Measurements from ENCODE around the gene OSTM1. TPM values are rescaled to one million over a fixed set of nuclear protein-coding genes. Genes with fewer than 3 reads are reported as not detected.

The OSTM1 gene
- polyA plus RNA-seq, 1 donor (not counting 4 experiments of a cell fraction or from before 2014, with no cell fraction given) = 71.3 TPM

DNA sequence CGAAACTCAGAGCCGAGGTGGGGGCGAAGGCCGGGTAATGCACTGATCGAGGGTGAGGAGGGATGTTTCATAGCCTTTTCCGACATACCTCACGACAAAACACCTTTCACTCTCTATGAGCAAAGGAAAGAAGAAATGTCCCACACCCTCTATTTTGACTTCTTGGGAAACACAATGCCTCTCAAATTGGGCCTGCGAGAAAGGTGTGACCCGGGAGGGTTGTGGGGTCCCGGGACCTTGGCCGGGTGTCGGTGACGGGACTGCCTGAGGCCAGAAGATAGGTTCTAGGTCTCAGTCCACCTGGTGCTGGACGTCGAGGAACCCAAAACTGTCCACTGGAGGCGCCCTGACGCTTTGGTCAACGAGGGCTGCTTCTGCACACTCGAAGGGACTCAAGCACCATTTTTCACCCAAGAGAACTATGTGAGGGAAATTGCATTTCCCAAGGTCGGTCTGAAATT lies 41.1 kb upstream of the OSTM1 start:
- DNase-seq (ENCODE audit: low read depth, low spot score) = no peak
- Histone ChIP-seq H3K9me3 (ENCODE audit: control insufficient read depth, low read depth, low read length) (no peaks in the 10 kb centered on the region), H3K79me2 (ENCODE audit: control insufficient read depth, insufficient read depth, low read length) (no peaks in the 10 kb centered on the region), H3K36me3 (ENCODE audit: control insufficient read depth in 2 of 2, extremely low read depth in 1 of 2, insufficient read depth in 2 of 2, low read length in 2 of 2) (no peaks in the 10 kb centered on the region), H3K4me2 (ENCODE audit: control insufficient read depth, extremely low read depth, insufficient read depth, low read depth, low read length) (peak overlapping the region; percentile 89), H3K9ac (ENCODE audit: control insufficient read depth, extremely low read depth, insufficient read depth, low read length) (no peak overlapping the region), H3K4me3 (ENCODE audit: control insufficient read depth in 2 of 3, extremely low read depth in 1 of 3, insufficient read depth in 2 of 3, low read depth in 1 of 3, low read length in 3 of 3) (peak overlapping the region in 1 of 3 experiments; percentile 69), H2AFZ (ENCODE audit: control insufficient read depth, low read length) (no peak overlapping the region), H3K9me1 (ENCODE audit: control insufficient read depth, extremely low read depth, insufficient read depth, low read length) (no peaks in the 10 kb centered on the region), H3K27me3 (ENCODE audit: control insufficient read depth, extremely low read depth, insufficient read depth, low read length) (peaks cover 78% of the 10 kb centered on the region), H4K20me1 (ENCODE audit: control insufficient read depth, extremely low read depth, insufficient read depth, low read length) (no peaks in the 10 kb centered on the region), H3K27ac (ENCODE audit: control insufficient read depth, insufficient read depth, low read length) (no peak overlapping the region), H3K4me1 (ENCODE audit: control insufficient read depth, extremely low read depth, insufficient read depth, low read length) (peaks cover 29% of the 10 kb centered on the region)
- TF ChIP-seq, protein P1, sequence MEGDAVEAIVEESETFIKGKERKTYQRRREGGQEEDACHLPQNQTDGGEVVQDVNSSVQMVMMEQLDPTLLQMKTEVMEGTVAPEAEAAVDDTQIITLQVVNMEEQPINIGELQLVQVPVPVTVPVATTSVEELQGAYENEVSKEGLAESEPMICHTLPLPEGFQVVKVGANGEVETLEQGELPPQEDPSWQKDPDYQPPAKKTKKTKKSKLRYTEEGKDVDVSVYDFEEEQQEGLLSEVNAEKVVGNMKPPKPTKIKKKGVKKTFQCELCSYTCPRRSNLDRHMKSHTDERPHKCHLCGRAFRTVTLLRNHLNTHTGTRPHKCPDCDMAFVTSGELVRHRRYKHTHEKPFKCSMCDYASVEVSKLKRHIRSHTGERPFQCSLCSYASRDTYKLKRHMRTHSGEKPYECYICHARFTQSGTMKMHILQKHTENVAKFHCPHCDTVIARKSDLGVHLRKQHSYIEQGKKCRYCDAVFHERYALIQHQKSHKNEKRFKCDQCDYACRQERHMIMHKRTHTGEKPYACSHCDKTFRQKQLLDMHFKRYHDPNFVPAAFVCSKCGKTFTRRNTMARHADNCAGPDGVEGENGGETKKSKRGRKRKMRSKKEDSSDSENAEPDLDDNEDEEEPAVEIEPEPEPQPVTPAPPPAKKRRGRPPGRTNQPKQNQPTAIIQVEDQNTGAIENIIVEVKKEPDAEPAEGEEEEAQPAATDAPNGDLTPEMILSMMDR (optimal IDR thresholded peaks at IDR 0.05 in 1 of 3, IDR thresholded peaks at IDR 0.05 in 1 of 3, conservative IDR thresholded peaks at IDR 0.05 in 1 of 3; ENCODE audit: extremely low read depth in 1 of 3, insufficient read depth in 2 of 3, low read length in 3 of 3) = peak; percentile 33 to 63 (median 52)
- no peak for TF ChIP-seq EZH2 (IDR thresholded peaks at IDR 0.05; ENCODE audit: low read length)
- FAIRE-seq = peak; percentile 34
- dilution Hi-C loops (cut with MboI; ENCODE audit: extremely low pct_ligation_motif_present, low sequenced_read_pairs) = no loop called here

DNA sequence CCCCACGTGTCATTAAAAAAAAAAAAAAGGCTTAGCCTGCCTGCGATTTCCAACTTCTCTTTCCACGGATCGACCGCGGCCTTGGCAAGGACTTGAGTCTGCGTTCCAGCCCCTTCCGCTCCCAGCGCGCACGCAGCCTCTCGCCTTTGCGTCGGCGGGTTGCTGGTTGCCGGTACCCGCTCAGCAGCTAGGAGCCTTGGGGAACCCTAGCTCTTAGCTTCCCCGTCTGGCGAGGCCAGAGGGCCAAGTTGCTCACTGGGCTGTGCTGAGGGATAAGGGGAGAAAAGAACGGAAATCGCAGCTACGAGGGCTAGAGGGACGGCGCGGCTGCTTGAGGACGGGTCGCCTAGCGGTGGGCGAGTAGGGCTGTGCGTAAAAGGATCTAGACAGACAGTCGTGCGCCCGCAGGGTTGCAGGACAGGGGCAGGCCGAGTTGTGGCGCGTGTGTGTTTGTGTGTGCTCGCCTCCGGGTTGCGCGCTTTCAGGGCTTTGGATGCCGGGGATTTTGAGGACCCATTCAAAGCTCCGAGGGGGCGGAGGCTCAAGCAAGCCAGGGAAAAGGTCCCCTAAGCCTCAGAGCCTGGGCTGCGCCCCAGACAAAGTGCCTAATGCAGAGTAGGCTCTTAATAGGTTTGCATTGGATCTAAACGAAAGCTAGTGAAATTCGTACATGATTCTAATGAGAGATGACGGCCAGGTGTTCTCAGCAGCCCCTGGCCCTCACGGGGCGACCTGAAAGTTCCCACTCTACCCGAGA lies 40.5 kb upstream of the OSTM1 start:
- Histone ChIP-seq H3K4me3 (ENCODE audit: control insufficient read depth in 2 of 3, extremely low read depth in 1 of 3, insufficient read depth in 2 of 3, low read depth in 1 of 3, low read length in 3 of 3) (peak overlapping the region; percentile 33 to 69 (median 33)), H3K79me2 (ENCODE audit: control insufficient read depth, insufficient read depth, low read length) (no peaks in the 10 kb centered on the region), H3K9me1 (ENCODE audit: control insufficient read depth, extremely low read depth, insufficient read depth, low read length) (no peaks in the 10 kb centered on the region), H3K36me3 (ENCODE audit: control insufficient read depth in 2 of 2, extremely low read depth in 1 of 2, insufficient read depth in 2 of 2, low read length in 2 of 2) (no peaks in the 10 kb centered on the region), H3K9ac (ENCODE audit: control insufficient read depth, extremely low read depth, insufficient read depth, low read length) (no peak overlapping the region), H3K4me2 (ENCODE audit: control insufficient read depth, extremely low read depth, insufficient read depth, low read depth, low read length) (peak overlapping the region; percentile 89), H3K27me3 (ENCODE audit: control insufficient read depth, extremely low read depth, insufficient read depth, low read length) (peaks cover 74% of the 10 kb centered on the region), H4K20me1 (ENCODE audit: control insufficient read depth, extremely low read depth, insufficient read depth, low read length) (no peaks in the 10 kb centered on the region), H2AFZ (ENCODE audit: control insufficient read depth, low read length) (peak overlapping the region; percentile 77), H3K4me1 (ENCODE audit: control insufficient read depth, extremely low read depth, insufficient read depth, low read length) (peaks cover 29% of the 10 kb centered on the region), H3K27ac (ENCODE audit: control insufficient read depth, insufficient read depth, low read length) (no peak overlapping the region), H3K9me3 (ENCODE audit: control insufficient read depth, low read depth, low read length) (no peaks in the 10 kb centered on the region)
- TF ChIP-seq, protein P1 (optimal IDR thresholded peaks at IDR 0.05 in 1 of 3, IDR thresholded peaks at IDR 0.05 in 1 of 3, conservative IDR thresholded peaks at IDR 0.05 in 1 of 3; ENCODE audit: extremely low read depth in 1 of 3, insufficient read depth in 2 of 3, low read length in 3 of 3) = peak in 2 of 3 experiments; percentile 20
- peak; percentile 86 for TF ChIP-seq EZH2 (IDR thresholded peaks at IDR 0.05; ENCODE audit: low read length)
- FAIRE-seq = no peak
- dilution Hi-C loops (cut with MboI; ENCODE audit: extremely low pct_ligation_motif_present, low sequenced_read_pairs) = no loop called here
- DNase-seq (ENCODE audit: low read depth, low spot score) = no peak

Measured in keratinocyte (primary cell).